Measurements from ENCODE around the gene PRKD2.

DNA sequence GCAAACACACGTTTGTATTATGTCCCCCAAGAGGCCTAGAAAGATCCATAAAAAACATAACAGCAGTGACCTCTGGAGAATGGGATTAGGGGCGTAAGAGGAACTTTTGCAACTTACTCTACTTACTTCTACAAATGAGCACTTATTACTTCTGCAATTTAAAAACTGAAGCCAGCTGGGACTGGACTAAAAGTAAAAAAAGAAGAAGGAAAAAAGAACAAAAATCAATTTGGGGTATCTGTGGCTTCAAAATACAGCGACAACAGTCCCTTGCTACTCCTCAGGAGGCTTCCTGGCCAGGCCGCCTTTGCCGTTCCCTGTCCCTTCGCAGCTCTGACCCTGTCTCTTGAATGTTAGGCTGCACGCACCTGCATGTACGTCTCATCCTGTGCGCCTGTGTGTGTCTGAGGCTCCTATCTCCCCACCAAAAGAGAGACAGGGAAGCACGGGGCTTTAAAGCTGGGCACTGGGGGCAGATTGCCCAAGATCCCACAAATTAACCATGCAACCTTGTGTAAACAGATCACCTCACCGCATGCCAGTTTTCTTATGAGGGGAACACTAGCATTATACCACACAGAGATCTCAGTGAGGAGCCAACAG lies 16.9 kb upstream of the PRKD2 start:
- TF ChIP-seq POLR2A (IDR thresholded peaks at IDR 0.05; ENCODE audit: low read length) = no peak
- no peak for TF ChIP-seq GATA1 (IDR thresholded peaks at IDR 0.05; ENCODE audit: low read depth, low read length)
